Activated gamma-delta T cell treated with Interleukin-2 at 50 U/mL for 16 hours (primary cell): ENCODE measurements around the gene ATP1A1.

Experiments
- DNase-seq: peaks from one replicate; pipeline ENCODE4 v3.0.0-alpha.2; 2020

The ATP1A1 gene

DNA sequence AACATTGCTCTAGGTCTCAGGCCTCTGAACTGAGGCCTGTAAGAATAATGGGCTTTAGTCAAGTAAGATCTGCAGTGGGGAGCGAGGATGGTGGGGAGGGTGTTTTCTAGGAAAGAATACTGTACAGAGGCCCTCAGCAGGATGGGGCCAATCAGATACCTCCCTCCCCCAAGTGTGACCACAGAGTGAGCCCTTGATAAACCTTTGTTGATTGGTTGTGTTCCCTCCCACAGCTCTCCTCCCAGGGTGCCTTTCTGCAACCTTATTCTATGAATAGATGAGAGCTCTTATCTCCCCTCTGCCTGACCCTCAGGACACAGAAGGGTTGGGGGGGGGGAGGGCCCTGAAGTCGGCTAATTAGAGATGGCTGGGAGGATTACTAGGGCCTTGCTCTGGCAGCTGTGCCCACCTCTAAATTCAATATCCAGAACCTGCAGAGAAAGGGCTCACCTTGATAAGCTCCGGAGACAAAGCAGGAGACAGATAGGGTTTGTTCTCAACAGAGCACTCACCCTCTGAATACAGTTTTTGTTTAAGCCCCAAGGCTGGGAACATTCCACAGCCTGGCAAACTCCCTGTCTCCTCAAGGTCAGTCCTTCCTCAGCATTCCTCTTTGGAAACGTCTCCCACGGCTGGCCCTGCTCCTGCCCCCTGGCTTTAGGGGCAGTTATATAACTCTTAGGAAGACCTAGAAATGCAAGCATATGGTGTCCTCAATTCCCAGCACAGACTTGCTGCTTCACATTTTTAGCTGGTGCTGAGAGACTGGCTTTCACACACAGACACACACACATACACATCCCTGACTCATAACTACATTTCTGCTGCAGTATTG, 42.9 kb downstream of the ATP1A1 start:
- DNase-seq, result no peak

DNA sequence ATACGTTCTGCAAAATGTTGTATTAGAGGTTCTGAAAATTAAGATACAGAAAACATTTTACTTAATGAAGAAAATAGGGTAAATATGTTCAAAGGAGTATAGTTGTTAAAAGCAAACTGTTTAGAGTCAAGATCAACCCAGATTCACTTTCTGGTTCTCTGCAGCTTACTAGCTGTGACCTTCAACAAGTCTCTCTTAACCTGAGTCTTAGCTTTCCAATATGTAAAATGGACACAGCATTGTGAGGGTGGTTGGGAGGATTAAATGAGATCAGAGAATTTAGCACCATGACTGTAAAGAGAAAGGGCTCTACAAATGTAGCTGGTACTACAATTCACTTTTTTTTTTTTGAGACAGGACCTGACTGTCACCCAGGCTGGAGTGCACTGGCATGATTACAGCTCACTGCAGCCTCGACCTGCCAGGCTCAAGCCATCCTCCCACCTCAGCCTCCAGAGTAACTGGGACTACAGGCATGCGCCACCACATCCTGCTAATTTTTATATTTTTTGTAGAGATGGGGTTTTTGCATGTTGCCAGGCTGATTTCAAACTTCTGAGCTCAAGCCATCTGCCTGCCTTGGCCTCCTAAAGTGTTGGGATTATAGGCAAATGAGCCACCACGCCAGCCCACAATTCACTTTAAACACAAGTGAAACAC, 43.9 kb downstream of the ATP1A1 start:
- no peak for DNase-seq

DNA sequence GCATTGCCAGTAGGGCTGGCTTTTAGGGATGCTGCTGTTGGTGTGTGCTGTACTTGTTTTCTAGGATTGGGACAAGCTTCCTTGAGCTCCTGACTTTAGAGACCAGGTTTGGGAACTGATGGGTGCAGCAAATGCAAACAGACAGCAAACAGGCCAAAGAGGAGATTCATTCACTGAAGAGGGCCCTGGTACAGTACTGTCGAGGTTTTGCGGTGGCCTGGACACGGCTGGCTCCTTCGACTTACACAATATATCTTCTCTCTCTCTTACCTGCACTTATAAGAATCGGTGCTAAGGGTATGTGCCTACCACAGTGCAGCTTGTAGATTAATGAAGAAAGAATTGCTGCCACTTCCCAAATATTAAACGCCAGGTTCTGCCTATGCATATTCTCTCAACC, 44.6 kb downstream of the ATP1A1 start:
- no peak for DNase-seq

DNA sequence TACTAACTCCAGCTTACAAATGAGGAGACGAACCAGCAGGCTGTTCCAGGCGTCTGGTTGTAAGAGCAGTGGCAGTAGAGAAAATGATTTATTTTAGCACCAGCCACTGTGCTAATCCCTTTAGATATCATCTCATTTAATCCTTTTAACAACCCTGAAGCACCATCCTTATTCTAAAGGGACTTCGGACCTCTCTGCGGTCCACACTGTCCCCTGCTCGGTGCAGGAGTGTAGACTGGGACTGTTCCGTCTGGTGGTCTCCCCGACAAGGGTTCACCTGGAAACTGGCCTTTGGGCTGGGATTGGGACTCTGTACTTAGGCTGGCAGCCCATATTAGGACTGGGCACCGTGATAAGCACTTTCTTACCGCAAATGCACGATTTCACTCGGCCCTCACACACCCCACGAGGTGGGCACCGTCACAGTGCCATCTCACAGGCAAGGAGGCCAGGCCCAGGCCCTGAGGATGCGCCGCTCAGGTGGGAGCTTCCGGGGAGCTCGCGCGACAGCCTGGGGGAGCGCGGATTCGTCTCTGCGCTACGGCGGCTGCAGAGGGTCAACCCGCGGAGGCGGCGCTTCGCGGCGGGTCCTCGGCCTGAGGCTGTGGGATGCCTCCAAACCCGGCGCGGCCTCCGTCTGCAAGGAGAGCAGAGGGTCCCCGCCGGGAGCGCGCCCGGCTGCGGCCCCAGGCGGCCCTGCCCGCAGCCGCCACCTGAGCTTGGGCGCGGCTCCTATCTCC, 45.2 kb downstream of the ATP1A1 start:
- peak; percentile 85 for DNase-seq

DNA sequence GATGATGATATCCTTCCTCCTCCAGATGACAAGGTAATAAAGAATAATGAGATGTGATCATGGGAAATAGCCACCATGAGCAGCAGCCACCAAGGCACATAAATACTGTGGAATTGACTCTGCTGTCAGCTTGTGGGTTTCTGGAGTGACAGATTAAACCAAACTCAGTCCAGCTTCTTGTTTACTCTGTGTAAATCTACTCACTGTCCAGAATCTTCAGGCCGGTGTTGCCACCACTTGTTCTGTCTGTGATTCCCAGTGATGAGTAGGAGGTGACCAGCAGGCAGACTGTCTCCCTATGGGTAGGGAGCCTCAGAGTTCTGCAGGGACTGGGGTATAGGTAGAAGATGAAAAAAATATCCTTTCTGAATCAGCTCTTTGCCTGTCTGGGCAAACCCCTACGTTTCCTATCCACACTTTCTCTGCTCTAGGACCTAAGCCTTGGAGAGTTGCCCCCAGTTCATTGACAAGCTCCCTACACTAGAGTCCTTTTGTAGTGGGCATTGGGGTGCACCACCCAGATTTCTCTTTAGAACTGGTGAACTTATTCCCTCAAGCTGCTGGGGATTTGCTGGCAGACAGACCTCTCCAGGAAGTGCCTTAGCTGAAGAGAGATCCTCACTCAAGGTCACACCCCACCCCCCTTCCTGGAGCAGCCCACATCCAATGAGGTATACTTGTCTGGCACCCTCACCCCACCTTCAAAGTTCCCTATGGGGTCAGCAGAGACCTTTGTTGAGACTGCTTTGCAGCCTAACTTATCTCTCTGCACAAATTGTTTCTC, 47.6 kb downstream of the ATP1A1 start:
- DNase-seq, result no peak

DNA sequence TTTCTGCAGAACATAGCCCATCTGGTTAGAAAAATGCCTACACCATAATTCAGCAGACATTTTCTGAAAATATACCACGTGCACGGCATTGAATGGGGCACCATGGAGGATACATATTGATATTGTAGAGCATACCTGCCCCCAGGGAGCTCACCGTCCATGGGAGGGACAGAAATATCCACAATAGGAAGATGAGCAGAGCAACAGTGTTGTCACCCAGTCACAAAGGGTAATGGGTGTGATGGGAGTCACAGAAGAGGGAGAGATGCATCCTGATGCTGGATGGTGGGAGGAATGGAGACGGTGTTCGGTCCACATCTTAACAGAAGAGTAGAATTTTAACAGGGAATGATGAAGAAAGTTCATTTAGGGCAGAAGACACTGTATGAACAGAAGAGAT, 51.4 kb downstream of the ATP1A1 start:
- no peak for DNase-seq

DNA sequence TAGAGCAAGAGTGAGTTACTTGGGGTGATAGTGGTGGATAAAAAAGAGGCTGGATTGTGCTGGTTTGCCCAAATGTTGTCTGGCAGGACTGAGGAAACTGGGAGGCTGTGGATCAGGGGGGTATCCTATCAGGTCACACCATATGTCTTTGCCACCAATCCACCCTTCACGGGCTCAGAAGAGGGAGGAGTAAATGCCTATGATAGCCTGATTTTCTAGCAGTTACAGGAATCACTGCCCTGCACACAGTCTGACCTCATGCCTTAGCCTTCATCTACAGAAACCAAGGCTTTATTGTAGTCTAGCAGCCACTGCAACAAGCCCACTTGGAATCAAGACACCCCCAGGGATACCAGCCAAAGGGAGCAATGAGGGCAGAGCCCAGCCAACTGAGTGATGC, 51.8 kb downstream of the ATP1A1 start:
- no peak for DNase-seq

DNA sequence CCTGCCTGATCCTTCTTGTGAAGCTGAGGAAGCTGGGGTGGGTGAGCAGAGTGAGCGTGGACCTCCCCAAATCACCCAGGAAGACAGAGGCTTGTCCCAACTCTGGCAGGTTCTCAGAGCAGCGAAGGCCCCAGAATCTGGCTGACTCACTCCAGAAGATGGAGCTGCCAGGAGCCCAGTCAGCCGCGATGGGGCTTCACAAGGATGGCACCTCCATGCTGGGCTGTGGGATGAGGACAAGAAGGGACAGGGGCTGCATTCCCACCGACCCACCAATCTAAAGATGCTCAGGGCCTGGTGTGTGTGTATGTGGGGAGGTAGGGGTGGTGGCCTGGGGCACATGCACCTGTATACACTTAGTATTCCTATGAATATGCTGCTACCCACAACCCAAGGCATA, 52.9 kb downstream of the ATP1A1 start:
- DNase-seq, result no peak

DNA sequence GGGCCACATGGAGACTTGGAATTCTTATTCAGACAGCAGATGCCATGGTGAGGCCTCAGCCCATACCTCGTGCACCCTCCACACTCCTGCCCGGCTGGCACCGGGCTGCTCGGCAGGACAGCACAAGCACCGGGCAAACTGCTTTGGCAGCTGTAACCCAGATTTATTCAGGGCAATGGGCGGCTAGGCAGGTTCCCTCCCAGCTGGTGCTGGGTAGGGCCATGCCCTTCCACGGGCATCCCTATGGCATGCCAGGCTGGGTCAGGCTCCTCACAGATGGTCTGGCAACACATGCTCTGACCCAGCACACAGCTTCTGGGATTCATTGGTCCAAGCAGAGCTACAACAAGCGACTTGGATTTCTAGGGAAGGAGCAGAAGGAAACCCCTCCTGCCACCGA, 53.4 kb downstream of the ATP1A1 start:
- no peak for DNase-seq

DNA sequence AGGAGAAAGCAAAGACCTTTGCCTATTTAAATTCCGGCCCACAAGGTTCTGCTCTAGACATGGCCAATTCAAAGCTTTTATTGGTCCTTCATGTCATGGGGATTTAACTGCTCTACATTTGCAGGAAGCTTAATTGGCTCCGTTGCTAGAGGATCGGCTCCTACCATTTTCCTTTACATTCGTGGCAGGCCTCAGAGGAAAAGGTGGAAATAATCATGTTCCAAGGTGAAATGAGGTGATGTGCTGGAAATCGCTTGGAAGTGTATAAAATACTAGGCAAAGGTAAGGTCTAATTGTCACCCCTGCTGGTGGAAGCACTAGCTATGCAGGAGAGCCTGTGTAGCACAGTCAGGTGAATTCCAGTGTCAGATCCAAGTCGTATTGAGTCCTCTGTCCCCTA, 55.5 kb downstream of the ATP1A1 start:
- no peak for DNase-seq

DNA sequence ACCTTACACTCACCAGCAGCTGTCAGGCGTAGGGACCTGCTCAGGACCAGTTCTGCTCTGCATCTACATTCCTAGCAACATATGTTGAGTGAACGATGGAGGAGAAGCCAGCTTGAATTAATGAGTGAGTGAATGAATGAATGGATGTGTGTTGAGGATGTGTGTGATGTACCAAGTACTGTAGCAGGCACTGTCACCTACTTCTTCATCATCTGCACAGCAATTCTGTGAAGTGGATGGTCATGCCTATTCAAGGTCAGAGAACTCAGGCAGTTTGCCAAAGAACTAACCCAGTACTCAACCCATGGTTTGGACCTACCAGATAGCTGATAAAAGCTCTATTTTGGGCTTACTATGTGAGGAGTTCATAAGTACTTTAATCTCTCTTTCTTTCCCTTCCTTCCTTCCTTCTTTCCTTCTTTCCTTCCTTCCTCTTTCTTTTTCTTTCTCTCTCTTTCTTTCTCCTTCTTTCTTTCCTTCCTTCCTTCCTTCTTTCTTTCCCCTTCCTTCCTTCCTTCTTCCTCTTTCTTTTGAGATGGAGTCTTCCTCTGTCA, 56.9 kb downstream of the ATP1A1 start:
- DNase-seq, result no peak

DNA sequence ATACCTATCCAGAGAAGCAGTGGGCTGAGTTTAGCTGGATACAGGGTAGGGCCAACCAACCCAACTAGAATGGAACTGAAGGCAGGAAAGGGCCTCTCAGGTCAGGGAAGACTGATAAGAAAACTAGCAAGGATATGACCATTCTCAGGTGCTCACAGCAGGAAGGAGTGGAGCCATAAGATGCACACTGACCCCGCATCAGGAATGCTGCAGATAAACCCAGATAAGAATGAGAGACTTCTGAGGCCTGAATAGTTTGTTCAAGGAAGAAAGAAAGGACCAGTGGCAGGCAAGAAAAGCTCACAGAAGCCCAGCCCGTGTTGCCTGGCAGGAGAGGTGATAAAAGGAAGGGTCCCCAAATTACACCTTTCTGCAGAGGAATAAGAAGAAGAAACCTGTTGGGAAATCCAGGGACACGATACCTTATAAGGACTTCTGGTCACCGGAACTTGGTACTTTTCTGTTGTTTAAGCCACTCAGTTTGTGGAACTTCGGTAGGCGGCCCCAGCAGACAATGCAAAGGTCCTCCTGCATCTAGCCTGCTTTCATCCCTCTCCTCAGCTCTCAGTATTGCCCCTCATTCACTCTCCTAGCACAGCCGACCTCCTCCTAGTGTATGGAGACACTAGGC, 58.9 kb downstream of the ATP1A1 start:
- no peak for DNase-seq

DNA sequence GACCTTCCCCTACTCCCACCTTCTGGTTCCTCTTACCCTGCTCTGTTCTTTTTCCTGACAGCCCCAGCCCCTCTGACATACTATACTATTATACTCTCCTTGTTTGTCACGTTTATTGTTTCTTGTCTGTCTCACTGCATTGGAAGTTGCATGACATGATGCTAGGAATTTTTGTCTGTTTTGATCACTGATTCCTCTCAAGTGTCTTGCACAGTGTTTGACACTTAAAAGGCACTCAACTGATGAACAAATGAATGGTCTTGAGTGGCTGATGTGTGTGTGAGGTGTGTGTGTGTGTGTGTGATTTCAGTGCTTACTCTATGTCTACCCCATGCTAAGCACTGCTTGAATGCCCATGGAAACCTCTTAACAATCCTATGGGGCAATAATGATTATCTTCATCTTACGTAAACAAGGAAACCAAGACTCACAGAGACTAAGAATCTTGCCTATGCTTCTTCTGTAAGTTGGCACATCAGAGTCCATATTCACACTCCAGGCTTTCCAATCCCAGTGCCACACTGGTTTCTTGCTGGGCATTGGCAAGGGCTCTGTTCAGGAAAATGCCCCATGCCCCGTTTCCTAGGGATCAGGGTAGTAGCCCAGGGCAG, 59.7 kb downstream of the ATP1A1 start:
- no peak for DNase-seq

DNA sequence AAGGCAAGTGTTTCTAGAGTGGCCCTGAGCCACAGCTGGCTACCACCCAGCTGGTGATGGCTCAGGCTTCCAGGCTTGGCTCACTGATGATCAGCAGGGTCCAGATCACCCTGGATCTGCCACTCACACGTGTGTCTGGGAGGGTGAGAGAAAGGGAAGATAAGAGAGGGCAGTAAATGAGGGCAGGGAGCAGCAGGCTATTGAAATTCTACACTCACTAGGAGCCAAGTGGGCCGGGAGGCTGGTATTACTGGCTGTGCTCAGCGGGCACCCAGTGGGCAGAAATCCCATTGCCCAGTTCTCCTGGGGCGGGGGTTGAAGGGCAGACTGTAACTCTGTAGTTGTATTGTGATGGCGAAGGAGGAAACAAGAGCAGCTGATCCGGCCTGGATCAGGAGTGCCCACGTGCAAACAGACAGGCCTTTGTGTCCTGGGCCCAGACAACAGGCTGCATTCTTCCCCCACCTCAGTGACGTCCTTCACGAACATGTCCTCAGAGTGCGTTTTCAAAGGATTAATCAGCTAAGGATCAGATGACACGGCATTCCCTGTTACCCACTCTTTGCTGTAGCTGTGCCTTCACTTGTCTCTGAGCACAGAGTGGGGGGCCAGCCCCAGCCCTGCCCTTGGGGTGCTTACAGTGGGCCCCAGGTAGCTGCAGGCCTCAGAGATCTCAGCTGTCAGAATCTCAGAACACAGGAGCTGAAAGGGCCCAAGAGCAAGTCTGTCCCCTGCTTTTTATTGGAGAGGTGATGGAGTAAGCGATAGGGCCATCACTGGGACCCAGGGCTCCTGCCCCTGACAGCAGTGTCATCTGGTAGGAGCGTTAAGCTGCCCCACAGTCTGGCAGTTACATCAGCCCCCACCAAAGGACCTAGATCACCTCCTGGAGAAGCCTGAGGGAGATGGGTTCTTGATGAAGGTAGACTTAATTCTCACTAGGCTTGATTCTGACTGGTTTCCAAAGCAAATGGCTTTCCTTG, 60.5 kb downstream of the ATP1A1 start:
- no peak for DNase-seq

DNA sequence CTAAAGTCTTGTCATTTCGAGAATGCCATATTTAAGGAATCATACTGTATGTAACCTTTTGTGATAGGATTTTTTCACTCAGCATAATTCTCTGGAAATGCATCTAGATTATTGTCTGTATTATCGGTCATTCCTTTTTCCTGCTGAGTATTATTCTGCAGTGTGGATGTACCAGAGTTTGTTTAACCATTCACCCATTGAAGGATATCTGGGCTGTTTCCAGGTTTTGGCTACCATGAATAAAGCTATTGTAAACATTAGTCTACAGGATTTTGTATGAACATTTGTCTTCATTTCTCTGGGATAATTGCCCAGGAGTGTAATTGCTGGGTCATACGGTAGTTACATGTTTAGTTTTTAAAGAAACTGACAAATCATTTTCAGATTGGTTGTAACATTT, 61.8 kb downstream of the ATP1A1 start:
- no peak for DNase-seq

DNA sequence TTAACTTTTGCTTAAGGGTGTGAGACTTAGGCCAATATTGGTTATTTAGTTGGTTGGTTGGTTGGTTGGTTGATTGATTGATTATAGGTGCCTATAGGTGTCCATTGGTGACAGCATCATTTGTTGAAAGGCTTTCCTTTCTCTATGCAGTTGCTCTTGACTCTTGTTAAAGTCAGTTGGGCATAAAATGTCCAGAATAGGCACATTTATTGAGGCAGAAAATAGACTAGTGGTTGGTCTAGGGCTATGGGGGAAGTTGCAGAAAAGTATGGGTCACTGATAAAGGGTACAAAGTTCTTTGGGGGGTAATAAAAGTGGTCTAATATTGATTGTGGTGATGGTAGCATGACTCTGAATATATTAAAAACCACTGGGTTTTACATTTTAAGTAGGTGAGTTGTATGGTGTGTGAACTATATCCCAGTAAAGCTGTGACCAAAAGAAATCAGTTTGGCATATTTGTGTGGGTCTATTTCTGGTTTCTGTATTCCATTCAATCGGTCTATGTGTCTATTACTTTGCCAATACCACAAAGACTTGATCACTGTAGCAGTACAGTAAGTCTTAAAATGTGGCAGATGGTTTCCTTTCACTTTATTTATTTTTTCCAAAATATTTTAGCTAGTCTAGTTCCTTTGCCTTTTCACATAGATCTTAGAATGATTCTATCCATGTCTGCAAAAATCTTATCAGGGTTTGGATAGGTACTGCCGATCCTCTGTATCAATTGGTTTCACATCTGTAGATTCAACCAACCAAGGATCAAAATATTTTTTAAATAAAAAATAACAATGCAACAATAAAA, 63.0 kb downstream of the ATP1A1 start:
- DNase-seq, result no peak

DNA sequence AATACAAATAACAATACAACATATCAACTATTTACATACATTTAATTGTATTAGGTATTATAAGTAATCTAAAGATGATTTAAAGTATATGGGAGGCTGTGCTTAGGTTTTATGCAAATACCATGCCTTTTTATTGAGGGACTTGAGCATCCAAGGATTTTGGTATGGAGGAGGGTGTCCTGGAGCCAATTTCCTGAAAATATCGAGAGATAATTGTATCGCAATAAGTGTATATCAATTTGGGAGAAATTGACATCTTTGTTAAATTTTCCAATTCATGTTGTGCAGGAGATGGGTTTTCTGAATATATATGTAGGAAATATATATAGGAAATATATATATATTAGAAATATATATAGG, 63.5 kb downstream of the ATP1A1 start:
- no peak for DNase-seq

DNA sequence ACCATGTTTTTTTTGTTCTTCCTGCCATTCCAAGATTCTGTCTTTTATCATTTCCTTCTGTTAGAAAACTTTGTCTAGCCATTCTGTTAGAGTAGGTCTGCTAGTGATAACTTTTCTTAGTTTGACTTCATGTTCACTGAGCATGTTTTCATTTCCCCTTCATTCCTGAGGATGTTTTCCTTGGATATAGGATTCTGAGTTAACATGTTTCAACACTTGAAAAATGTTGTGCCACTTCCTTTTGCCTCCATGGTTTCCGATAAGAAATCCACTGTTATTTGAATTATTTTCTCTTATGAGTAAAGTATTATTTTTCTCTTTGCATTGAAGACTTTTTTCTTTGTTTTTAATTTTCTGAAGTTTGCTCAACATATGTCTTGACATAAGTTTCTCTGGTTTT, 66.7 kb downstream of the ATP1A1 start:
- DNase-seq, result no peak

DNA sequence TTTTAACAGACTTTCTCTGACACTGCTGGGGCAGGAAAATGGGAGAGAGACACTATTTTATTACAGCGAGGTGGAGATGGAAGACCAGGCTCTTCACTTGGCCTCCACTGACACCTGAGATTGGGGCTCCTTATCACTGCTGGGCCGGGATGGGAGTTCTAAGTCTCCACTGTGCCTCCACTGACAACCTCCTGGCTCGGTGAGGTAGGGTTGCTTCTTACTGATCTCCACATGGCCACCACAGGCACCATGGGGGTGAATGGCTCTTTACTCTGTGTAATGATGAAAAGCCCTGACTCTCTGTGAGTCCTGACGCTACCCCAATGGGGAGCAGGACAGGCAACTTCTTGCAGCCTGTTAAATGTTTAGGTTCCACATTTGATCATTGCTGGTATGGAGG, 67.7 kb downstream of the ATP1A1 start:
- no peak for DNase-seq

DNA sequence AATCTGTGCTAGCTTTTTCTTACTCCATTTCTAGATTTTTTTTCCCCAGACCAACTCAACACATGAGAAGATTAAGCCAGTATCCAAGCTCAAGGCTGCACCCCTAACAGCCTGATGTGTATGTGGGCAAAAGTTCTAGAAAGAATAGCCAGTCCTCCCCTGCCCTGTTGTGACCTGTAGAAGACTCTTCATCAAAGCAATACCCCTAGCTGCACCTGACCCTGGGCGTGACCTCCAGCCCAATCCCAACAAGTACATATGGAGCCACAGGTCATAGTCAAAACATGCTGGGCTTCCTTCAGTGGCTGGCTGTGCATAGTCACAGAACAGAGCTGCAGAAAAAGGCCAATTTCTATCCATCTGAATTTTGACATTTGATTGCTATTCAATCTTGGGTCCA, 72.5 kb downstream of the ATP1A1 start:
- no peak for DNase-seq
